ENCODE results near the gene SYTL2.
A peak's percentile ranks its signal among the peaks of the same experiment; 100 is the strongest.

Gene SYTL2

DNA sequence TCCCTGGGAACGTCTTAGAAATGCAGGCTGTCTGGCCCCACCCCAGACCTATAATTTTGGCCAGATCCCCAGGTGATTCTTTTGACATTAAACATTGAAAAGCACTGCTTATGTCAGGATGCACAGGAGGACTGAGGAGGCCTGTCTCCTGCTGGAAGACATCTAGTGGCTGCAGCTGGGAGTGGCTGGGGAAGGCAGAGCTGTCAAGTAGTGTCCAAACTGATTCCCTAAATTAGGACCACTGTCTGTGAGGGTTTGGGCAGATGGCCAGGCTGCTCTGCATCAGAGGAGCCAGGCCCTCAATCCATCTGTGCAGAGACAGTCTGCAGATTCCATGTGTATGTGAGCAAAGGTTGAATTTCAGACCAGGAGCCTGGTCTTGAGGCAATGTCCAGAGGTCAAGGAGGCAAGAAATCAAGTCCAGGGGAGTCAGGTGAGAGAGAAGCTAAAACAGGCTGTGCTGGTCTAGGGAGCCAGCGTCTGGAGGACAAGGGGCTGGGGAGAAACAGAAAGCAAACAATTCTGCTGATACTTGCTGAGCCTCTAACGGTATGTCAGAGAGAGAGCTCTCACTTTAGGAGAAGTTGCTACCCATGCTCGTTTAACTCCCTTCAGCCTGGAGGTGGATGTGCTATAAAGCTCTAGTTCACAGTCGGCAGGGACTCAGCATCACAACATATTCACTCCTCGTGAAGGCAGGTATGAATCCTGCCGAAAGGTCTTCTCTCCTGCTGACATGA, 15.3 kb upstream of the SYTL2 start:
- H3K4me3 ChIP-seq (ENCODE audit: control insufficient read depth, low read depth, low read length) = no peak overlapping the region
- DNase-seq (ENCODE audit: low read depth) = no peak
- TF ChIP-seq, protein P1, sequence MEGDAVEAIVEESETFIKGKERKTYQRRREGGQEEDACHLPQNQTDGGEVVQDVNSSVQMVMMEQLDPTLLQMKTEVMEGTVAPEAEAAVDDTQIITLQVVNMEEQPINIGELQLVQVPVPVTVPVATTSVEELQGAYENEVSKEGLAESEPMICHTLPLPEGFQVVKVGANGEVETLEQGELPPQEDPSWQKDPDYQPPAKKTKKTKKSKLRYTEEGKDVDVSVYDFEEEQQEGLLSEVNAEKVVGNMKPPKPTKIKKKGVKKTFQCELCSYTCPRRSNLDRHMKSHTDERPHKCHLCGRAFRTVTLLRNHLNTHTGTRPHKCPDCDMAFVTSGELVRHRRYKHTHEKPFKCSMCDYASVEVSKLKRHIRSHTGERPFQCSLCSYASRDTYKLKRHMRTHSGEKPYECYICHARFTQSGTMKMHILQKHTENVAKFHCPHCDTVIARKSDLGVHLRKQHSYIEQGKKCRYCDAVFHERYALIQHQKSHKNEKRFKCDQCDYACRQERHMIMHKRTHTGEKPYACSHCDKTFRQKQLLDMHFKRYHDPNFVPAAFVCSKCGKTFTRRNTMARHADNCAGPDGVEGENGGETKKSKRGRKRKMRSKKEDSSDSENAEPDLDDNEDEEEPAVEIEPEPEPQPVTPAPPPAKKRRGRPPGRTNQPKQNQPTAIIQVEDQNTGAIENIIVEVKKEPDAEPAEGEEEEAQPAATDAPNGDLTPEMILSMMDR (IDR thresholded peaks at IDR 0.05; ENCODE audit: control insufficient read depth, insufficient read depth, low read depth, low read length, missing control alignments) = peak; percentile 80

DNA sequence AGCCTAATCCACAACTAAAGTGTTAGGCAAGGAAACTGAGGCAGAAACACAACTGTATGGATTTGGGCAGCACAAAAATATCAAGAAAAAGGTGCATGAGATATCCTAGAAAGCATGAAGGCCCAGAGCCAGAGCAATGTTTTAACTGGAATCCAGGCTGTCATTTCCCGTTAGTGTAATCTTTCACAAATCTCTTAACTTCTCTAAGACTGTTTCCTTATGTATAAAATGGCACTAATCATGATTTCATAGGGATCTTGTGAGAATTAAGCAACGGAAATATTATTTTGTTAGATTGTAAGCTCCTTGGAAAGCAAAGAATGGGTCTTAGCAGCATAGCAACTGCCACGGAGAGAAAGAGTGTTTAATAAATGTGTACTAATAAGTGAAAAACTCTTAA, 14.7 kb upstream of the SYTL2 start:
- TF ChIP-seq, protein P1 (IDR thresholded peaks at IDR 0.05; ENCODE audit: control insufficient read depth, insufficient read depth, low read depth, low read length, missing control alignments) = no peak
- no peak for DNase-seq (ENCODE audit: low read depth)
- H3K4me3 ChIP-seq (ENCODE audit: control insufficient read depth, low read depth, low read length) = no peak overlapping the region

DNA sequence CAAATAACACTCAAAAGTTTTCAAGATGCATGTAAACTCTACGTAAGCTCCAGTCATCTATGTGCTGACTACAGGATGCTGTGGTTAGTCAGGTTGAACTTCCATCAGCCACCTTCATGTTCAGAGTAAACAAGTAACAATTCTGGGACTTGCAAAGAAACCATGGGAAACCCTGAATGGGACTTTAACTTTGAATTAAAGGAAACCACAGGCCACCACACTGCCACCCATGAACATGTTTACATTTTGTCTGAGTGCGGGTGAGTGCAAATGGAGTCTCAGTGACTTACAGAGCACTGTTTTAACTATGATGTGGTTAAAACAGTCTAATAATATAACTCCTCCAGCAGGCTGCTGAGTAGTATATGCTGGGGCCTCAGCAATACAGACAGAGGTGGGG, 12.9 kb upstream of the SYTL2 start:
- H3K4me3 ChIP-seq (ENCODE audit: control insufficient read depth, low read depth, low read length) = no peak overlapping the region
- no peak for DNase-seq (ENCODE audit: low read depth)
- TF ChIP-seq, protein P1 (IDR thresholded peaks at IDR 0.05; ENCODE audit: control insufficient read depth, insufficient read depth, low read depth, low read length, missing control alignments) = no peak

DNA sequence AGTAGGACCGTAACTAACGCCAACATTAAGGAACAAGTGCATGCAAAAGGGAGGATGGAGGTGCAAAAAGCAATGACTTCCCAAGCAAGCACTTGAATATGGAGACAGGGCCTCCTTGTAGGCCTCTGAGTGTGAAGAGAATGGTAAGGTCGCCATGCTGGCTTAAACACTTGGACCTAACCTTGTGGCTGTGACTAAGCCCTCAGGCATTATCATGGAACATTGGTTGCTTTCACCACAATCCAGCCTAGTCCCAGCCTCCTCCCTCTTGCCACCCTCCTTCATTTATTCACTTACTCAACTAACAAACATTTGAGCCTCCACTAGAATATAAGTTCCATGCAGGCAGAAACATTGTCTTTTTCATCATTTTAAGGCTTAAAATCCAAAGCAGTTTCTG, 11.9 kb upstream of the SYTL2 start:
- DNase-seq (ENCODE audit: low read depth) = no peak
- H3K4me3 ChIP-seq (ENCODE audit: control insufficient read depth, low read depth, low read length) = no peak overlapping the region
- TF ChIP-seq, protein P1 (IDR thresholded peaks at IDR 0.05; ENCODE audit: control insufficient read depth, insufficient read depth, low read depth, low read length, missing control alignments) = no peak

DNA sequence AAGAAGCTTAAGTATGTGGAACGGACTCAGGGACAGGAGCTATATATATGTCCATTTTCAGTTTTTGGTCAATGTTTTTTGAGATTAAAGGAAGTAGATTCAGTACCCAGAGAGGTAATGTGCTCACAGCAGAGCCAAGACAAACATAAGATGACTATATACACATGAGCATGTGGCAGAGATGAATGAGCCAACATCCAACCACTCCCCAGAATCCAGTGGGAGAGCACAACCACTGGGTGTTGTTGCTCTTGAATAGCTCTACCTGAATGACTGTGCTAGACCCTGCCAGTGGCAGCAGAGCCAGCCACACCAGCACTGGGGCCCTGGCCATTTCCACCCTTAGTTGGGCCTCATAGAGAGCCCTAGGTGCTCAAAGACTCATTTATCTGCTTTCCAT, 10.7 kb upstream of the SYTL2 start:
- H3K4me3 ChIP-seq (ENCODE audit: control insufficient read depth, low read depth, low read length) = no peak overlapping the region
- TF ChIP-seq, protein P1 (IDR thresholded peaks at IDR 0.05; ENCODE audit: control insufficient read depth, insufficient read depth, low read depth, low read length, missing control alignments) = no peak
- DNase-seq (ENCODE audit: low read depth) = no peak

DNA sequence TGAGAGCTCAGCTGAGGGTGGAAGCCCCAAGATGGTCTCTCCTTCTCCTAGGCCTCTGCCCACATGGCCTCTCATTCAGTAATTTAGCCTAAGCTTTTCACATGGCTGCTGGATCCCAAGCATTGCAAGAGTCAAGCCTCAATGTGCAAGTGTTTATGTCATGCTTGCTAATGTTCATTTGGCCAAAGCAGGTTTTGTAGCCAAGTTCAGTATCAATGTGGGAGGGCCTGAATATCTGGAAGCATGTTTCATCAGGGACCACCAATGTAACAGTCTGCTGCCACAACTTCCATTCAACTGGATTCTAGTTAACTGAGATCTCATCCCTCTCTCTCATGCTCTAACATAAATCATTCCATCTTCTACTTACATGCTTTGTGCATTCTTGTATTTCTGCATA, 8.5 kb upstream of the SYTL2 start:
- no peak overlapping the region for H3K4me3 ChIP-seq (ENCODE audit: control insufficient read depth, low read depth, low read length)

More for the DNA sequence above, 8.5 kb upstream of the SYTL2 start:
- TF ChIP-seq, protein P1 (IDR thresholded peaks at IDR 0.05; ENCODE audit: control insufficient read depth, insufficient read depth, low read depth, low read length, missing control alignments) = no peak
- no peak for DNase-seq (ENCODE audit: low read depth)
